ENCODE results near the gene UGT1A9. TPM values are rescaled to one million over a fixed set of nuclear protein-coding genes. Genes with fewer than 3 reads are reported as not detected.

UGT1A9 gene
- total RNA-seq, 2 donors from 2014 or later: not detected

DNA sequence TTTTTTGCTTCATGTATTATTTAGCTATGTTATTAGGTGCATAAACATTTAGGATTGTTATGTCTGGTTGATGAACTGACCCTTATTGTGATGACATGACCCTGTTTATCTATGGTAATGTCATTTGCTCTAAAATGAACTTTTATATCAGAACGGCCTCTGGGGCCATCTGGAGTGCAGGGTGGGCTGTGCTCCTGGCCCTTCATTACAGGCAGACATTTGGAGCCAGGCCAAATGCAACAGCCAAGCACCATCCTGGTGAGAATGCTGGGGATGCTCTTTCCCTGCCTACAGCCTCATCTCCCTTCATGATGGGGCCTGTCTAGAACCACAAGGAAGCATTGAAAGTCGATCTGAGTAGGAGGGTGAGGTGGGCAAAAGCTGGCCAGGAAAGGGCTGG, 144.6 kb downstream of the UGT1A9 start:
- no peak overlapping the region for H3K4me3 ChIP-seq
- no peak for TF ChIP-seq POLR2A (IDR thresholded peaks at IDR 0.05)
- TF ChIP-seq, protein P1, sequence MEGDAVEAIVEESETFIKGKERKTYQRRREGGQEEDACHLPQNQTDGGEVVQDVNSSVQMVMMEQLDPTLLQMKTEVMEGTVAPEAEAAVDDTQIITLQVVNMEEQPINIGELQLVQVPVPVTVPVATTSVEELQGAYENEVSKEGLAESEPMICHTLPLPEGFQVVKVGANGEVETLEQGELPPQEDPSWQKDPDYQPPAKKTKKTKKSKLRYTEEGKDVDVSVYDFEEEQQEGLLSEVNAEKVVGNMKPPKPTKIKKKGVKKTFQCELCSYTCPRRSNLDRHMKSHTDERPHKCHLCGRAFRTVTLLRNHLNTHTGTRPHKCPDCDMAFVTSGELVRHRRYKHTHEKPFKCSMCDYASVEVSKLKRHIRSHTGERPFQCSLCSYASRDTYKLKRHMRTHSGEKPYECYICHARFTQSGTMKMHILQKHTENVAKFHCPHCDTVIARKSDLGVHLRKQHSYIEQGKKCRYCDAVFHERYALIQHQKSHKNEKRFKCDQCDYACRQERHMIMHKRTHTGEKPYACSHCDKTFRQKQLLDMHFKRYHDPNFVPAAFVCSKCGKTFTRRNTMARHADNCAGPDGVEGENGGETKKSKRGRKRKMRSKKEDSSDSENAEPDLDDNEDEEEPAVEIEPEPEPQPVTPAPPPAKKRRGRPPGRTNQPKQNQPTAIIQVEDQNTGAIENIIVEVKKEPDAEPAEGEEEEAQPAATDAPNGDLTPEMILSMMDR (IDR thresholded peaks at IDR 0.05): no peak
- no peak for TF ChIP-seq POLR2AphosphoS5 (IDR thresholded peaks at IDR 0.05)
- no peaks in the 10 kb centered on the region for H3K27me3 ChIP-seq (replicated peaks; ENCODE audit: insufficient read depth)
- H3K27ac ChIP-seq: no peak overlapping the region
- no peaks in the 10 kb centered on the region for H3K9me3 ChIP-seq
- H3K4me1 ChIP-seq (replicated peaks): no peaks in the 10 kb centered on the region
- WGBS: 33% methylated on average over 2 of the region's 2 CpGs
- intact Hi-C loops (cut with DNase I): no loop called here
- no peaks in the 10 kb centered on the region for H3K36me3 ChIP-seq
- no peak for DNase-seq (ENCODE audit: low spot score)

DNA sequence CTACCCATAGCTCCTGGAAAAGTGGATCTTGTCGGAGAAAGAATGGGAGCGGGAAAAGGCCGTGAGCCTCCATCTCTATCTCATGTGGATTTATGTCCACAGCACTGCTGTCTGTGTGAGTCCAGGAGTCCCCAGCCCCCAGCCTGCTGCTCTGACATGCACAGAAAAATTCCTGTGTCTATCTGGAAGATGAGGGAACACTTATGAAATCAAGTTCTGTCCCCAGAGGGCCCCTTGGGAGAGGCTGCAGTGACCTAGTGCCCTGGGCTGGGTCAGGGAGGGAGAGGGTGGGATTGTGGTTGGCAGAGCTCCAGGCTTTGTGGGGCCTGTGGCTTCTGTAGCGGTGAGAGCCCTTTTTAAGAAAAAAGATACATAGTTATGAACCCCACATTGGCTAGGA, 145.1 kb downstream of the UGT1A9 start:
- Histone ChIP-seq H3K27me3 (replicated peaks; ENCODE audit: insufficient read depth) (no peaks in the 10 kb centered on the region), H3K4me3 (no peak overlapping the region), H3K9me3 (no peaks in the 10 kb centered on the region), H3K4me1 (replicated peaks) (no peaks in the 10 kb centered on the region), H3K36me3 (no peaks in the 10 kb centered on the region), H3K27ac (no peak overlapping the region)
- 82% methylated on average over 4 of the region's 4 CpGs for WGBS
- TF ChIP-seq, protein P1 (IDR thresholded peaks at IDR 0.05): no peak
- TF ChIP-seq POLR2AphosphoS5 (IDR thresholded peaks at IDR 0.05) (no peak), POLR2A (IDR thresholded peaks at IDR 0.05) (no peak)
- intact Hi-C loops (cut with DNase I): no loop called here
- no peak for DNase-seq (ENCODE audit: low spot score)

DNA sequence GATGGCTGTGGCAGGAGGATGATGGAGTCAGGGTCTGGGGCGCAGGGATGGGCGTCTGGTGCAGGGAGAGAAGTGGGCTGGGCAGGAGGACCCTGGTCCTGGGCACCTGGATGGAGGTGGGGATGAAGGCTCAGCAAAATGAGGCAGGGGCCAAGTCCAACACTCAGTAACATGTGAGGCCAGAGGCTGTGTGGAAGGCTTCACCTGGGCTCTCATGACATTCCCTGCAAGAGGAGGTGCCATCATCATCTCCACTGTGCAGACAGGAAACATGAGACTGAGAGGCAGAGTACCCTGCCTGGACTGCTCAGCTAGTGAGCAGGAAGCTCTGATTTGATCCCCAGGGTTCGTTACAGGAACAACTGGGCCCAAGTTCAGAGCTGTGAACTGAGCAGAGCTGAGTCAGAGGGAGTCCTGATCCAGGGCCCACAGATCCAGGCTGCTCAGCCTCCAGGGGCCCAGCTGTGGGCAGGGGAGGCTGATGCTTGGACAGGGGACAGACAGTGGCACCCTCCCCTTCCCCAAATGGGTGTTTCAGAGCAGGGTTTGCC, 145.7 kb downstream of the UGT1A9 start:
- Histone ChIP-seq H3K4me1 (replicated peaks) (no peaks in the 10 kb centered on the region), H3K36me3 (no peaks in the 10 kb centered on the region), H3K27me3 (replicated peaks; ENCODE audit: insufficient read depth) (no peaks in the 10 kb centered on the region), H3K4me3 (no peak overlapping the region), H3K9me3 (no peaks in the 10 kb centered on the region), H3K27ac (no peak overlapping the region)
- intact Hi-C loops (cut with DNase I): no loop called here
- DNase-seq (ENCODE audit: low spot score): no peak
- WGBS: 81% methylated on average over 3 of the region's 3 CpGs
- TF ChIP-seq POLR2AphosphoS5 (IDR thresholded peaks at IDR 0.05): no peak
- TF ChIP-seq, protein P1 (IDR thresholded peaks at IDR 0.05): no peak
- no peak for TF ChIP-seq POLR2A (IDR thresholded peaks at IDR 0.05)

DNA sequence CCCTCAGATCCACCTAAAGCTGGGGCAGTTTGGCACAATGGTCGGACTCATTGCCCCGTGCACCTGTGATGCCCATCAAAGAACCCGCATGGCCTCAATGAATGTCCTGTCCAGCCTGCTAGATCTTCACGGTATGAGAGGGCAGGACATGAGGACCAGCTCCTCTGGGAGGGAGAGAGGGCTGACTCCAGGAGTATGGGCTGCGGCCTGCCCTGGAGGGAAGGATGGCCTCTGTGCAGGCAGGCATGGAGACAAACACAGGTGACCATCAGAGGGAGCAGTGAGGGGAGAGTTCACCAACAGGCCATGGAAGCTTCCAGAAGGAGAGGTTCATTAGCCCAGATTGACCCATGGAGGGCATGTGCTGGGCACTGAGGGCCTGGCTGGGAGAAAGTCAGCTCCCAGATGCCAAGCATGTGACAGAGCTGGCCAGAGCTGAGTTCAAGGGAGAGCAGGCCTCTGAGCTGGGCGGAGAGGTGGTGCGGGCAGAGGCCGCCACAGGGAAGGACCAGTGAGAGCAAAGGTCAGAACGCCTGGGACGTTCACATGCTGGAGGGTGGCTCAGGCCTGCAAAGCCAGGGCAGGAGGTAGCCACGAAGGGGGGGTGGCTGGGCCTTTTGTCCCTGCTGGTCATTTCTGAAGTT, 146.4 kb downstream of the UGT1A9 start:
- Histone ChIP-seq H3K9me3 (no peaks in the 10 kb centered on the region), H3K27me3 (replicated peaks; ENCODE audit: insufficient read depth) (no peaks in the 10 kb centered on the region), H3K4me1 (replicated peaks) (no peaks in the 10 kb centered on the region), H3K27ac (no peak overlapping the region), H3K36me3 (no peaks in the 10 kb centered on the region), H3K4me3 (no peak overlapping the region)
- DNase-seq (ENCODE audit: low spot score): no peak
- 93% methylated on average over 11 of the region's 11 CpGs for whole genome bisulfite sequencing
- intact Hi-C loops (cut with DNase I): no loop called here
- TF ChIP-seq, protein P1 (IDR thresholded peaks at IDR 0.05): no peak
- TF ChIP-seq POLR2AphosphoS5 (IDR thresholded peaks at IDR 0.05) (no peak), POLR2A (IDR thresholded peaks at IDR 0.05) (no peak)

Measured in prostate gland (tissue), 2 donors.